SK-N-SH (cell line): ENCODE data around the gene EIPR1. TPM values are rescaled to one million over a fixed set of nuclear protein-coding genes. Genes with fewer than 3 reads are reported as not detected.

Experiments used
- CTCF ChIA-PET: fragments of 300-600, 350-600 bp; formaldehyde crosslinking; extraction: SDS; loops from one replicate; lab custom pipeline; 2021; lab: Yijun Ruan, JAX
- POLR2A ChIA-PET: fragments of 350-600 bp; sonication (Branson Sonifier 250); formaldehyde crosslinking; extraction: SDS; loops from one replicate; lab custom pipeline; 2020; ENCODE audit warnings: antibody characterized with exemption, inconsistent platforms; lab: Yijun Ruan, JAX
- DNase-seq: peaks from one replicate; pipeline ENCODE4 v3.0.0; 2012
- H2AFZ ChIP-seq: fragments of 200-600 bp; sonication (generic); 2 replicates; pipeline ENCODE4 v1.8.1; 2016; ENCODE audit warnings: antibody characterized with exemption, mild to moderate bottlenecking, low read depth
- H3F3A ChIP-seq: fragments of 200-600 bp; sonication (generic); replicated peaks from 2 replicates; pipeline ENCODE3; 2016; ENCODE audit warnings: antibody characterized with exemption, mild to moderate bottlenecking; ENCODE audit not compliant: insufficient read depth
- H3K27ac ChIP-seq, 2 experiments: fragments of 200-500 bp in 1 of 2; fragments of 200-600 bp in 1 of 2; sonication (Bioruptor generic) in 1 of 2; sonication (generic), shearing (Covaris generic) in 1 of 2; 2 replicates each; pipeline versions ENCODE4 v1.5.1 to v1.6.1; 2014 to 2016; ENCODE audit warnings: low read depth in 2 of 2, inconsistent platforms in 1 of 2, low read length in 1 of 2, mild to moderate bottlenecking in 1 of 2, mixed read lengths in 1 of 2
- H3K27me3 ChIP-seq: fragments of 200-600 bp; sonication (generic), shearing (Covaris generic); 2 replicates; pipeline ENCODE4 v1.6.1; 2016; ENCODE audit warnings: mixed run types; ENCODE audit not compliant: insufficient read depth
- H3K36me3 ChIP-seq, 2 experiments: fragments of 200-500 bp in 1 of 2; fragments of 200-600 bp in 1 of 2; sonication (Bioruptor generic) in 1 of 2; sonication (generic) in 1 of 2; replicated peaks in 1 of 2; 2 replicates each; pipeline versions ENCODE3 to v1.5.1; 2014 to 2016; ENCODE audit warnings: low read length in 1 of 2, mild to moderate bottlenecking in 1 of 2; ENCODE audit not compliant: insufficient read depth in 2 of 2, control insufficient read depth in 1 of 2
- H3K4me1 ChIP-seq, 2 experiments: fragments of 200-500 bp in 1 of 2; fragments of 200-600 bp in 1 of 2; sonication (Bioruptor generic) in 1 of 2; sonication (generic), shearing (Covaris generic) in 1 of 2; 2 replicates each; pipeline versions ENCODE4 v1.5.1 to v1.6.1; 2014 to 2016; ENCODE audit warnings: low read depth in 1 of 2, low read length in 1 of 2, mixed run types in 1 of 2; ENCODE audit not compliant: insufficient read depth in 2 of 2, control insufficient read depth in 1 of 2
- H3K4me2 ChIP-seq: fragments of 200-600 bp; sonication (generic), shearing (Covaris generic); 2 replicates; pipeline ENCODE4 v1.6.1; 2017; ENCODE audit warnings: mixed run types
- H3K4me3 ChIP-seq, 2 experiments: fragments of 200-500 bp in 1 of 2; fragments of 200-600 bp in 1 of 2; sonication (Bioruptor generic) in 1 of 2; sonication (generic), shearing (Covaris generic) in 1 of 2; 2 replicates each; pipeline versions ENCODE4 v1.5.1 to v1.8.1; 2014 to 2016; ENCODE audit warnings: low read depth in 2 of 2, inconsistent platforms in 1 of 2, low read length in 1 of 2, mild to moderate bottlenecking in 1 of 2, mixed read lengths in 1 of 2, moderate library complexity in 1 of 2
- H3K79me2 ChIP-seq: fragments of 200-600 bp; sonication (generic); 2 replicates; pipeline ENCODE4 v1.8.1; 2017; ENCODE audit warnings: mild to moderate bottlenecking; ENCODE audit not compliant: insufficient read depth
- H3K9ac ChIP-seq: fragments of 200-600 bp; sonication (generic); 2 replicates; pipeline ENCODE4 v1.6.1; 2017; ENCODE audit warnings: mixed run types
- H3K9me2 ChIP-seq: fragments of 200-600 bp; sonication (generic); 2 replicates; pipeline ENCODE4 v1.6.1; 2017; ENCODE audit warnings: mixed run types
- H3K9me3 ChIP-seq: fragments of 200-600 bp; sonication (generic); 2 replicates; pipeline ENCODE4 v1.6.1; 2017; ENCODE audit warnings: mixed run types, mild to moderate bottlenecking, moderate library complexity
- H4K20me1 ChIP-seq: fragments of 200-600 bp; sonication (generic); 2 replicates; pipeline ENCODE4 v1.6.1; 2017; ENCODE audit warnings: mild to moderate bottlenecking, mixed run types; ENCODE audit not compliant: insufficient read depth
- EZH2phosphoT487 ChIP-seq: fragments of 200-600 bp; sonication (generic); IDR thresholded peaks from 2 replicates; pipeline ENCODE4 v1.6.1; 2017; ENCODE audit warnings: low read depth, mixed run types, mild to moderate bottlenecking, antibody characterized with exemption, moderate library complexity, borderline replicate concordance
- FOXJ3 ChIP-seq: sonication (generic); formaldehyde crosslinking; IDR thresholded peaks from 2 replicates; pipeline ENCODE4 v1.5.1; 2020; ENCODE audit warnings: mild to moderate bottlenecking, missing genetic modification reagents
- GATA2 ChIP-seq: sonication (generic); formaldehyde crosslinking; IDR thresholded peaks from 2 replicates; pipeline ENCODE4 v1.5.0; 2020; ENCODE audit warnings: mild to moderate bottlenecking, missing genetic modification reagents
- IRF3 ChIP-seq: fragments of 150-350 bp; IDR thresholded peaks from 2 replicates; pipeline ENCODE4 v1.6.1; 2016; ENCODE audit warnings: mild to moderate bottlenecking, low read depth, low read length
- JUND ChIP-seq: IDR thresholded peaks from 2 replicates; pipeline ENCODE4 v1.4.0; 2012
- MEF2A ChIP-seq: IDR thresholded peaks from 2 replicates; pipeline ENCODE4 v1.4.0; 2012; ENCODE audit warnings: low read depth, borderline replicate concordance
- MXI1 ChIP-seq: IDR thresholded peaks from 2 replicates; pipeline ENCODE4 v1.6.1; 2012; ENCODE audit warnings: mild to moderate bottlenecking, low read depth, low read length, improper control_type of control experiment
- NFIC ChIP-seq: IDR thresholded peaks from 2 replicates; pipeline ENCODE4 v1.4.0; 2012; ENCODE audit warnings: borderline replicate concordance
- PBX3 ChIP-seq: IDR thresholded peaks from 2 replicates; pipeline ENCODE4; 2012
- RAD21 ChIP-seq: IDR thresholded peaks from 2 replicates; pipeline ENCODE4 v1.6.1; 2012; ENCODE audit warnings: mild to moderate bottlenecking, low read length
- REST ChIP-seq: IDR thresholded peaks from 2 replicates; pipeline ENCODE4 v1.6.1; 2012; ENCODE audit warnings: mild to moderate bottlenecking, low read depth, low read length, moderate library complexity
- SMC3 ChIP-seq: IDR thresholded peaks from 2 replicates; pipeline ENCODE4 v1.6.1; 2012; ENCODE audit warnings: low read depth, low read length, improper control_type of control experiment
- USF1 ChIP-seq: IDR thresholded peaks from 2 replicates; pipeline ENCODE4 v1.4.0; 2012; ENCODE audit warnings: low read depth, borderline replicate concordance
- YY1 ChIP-seq: IDR thresholded peaks from 2 replicates; pipeline ENCODE4 v1.4.0; 2012; ENCODE audit warnings: low read depth, mild to moderate bottlenecking
- WGBS: methylation state at CpG from one replicate; pipeline ENCODE4 v1.1.6; 2017; ENCODE audit warnings: low lambda C conversion rate; 5-methylcytosine and 5-hydroxymethylcytosine counted together
- polyA plus RNA-seq, 3 experiments: library from polyadenylated mRNA; depleted of rRNA; stranded (reverse); fragments of >200 nt; gene quantifications; 2 replicates each; pipeline ENCODE4 v1.2.3, GENCODE V29; 2012
- TF ChIP-seq, protein P1 (sequence below): IDR thresholded peaks from 2 replicates; pipeline ENCODE4 v1.4.0; 2012; ENCODE audit warnings: low read depth

Gene EIPR1
- polyA plus RNA-seq, 1 of the 3 experiments (the other 2 are of a cell fraction) = 85.9 TPM

DNA sequence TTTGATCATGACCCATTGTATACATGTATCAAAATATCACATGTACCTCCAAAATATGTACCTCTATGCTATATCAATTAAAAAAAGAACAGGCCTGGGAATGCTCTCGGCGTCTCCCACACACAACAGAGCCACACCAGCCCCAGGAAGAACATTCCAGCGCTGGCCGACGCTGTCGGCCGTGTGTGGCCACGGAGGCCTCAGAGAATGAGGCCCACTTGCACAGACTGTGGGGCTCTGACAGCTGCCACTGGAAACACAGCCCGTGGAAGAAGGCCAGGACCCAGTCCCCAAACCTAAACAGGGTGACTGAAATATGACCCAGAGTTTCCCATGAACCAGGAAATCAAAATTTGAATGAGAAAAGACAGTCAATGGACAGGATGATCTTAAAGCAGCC lies 69.7 kb downstream of the EIPR1 start:
- TF ChIP-seq SMC3 (no peak), JUND (no peak), IRF3 (no peak), PBX3 (no peak), NFIC (no peak), MXI1 (no peak), USF1 (no peak), RAD21 (no peak), EZH2phosphoT487 (no peak), YY1 (no peak), GATA2 (CRISPR knock-in tag) (no peak), REST (no peak), MEF2A (no peak), FOXJ3 (CRISPR knock-in tag) (no peak)
- TF ChIP-seq, protein P1, sequence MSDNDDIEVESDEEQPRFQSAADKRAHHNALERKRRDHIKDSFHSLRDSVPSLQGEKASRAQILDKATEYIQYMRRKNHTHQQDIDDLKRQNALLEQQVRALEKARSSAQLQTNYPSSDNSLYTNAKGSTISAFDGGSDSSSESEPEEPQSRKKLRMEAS = no peak
- Histone ChIP-seq H3K27ac (no peak overlapping the region), H3K9ac (no peak overlapping the region), H3K36me3 (peaks cover 0 to 2% of the 10 kb centered on the region in 2 experiments), H2AFZ (no peak overlapping the region), H3K4me1 (peaks cover 4 to 12% of the 10 kb centered on the region in 2 experiments; a peak in 3 of 4 replicates), H3K4me2 (no peak overlapping the region), H3K4me3 (no peak overlapping the region), H3K27me3 (no peaks in the 10 kb centered on the region), H3K9me2 (no peaks in the 10 kb centered on the region), H3K9me3 (no peaks in the 10 kb centered on the region), H3K79me2 (peaks cover 19% of the 10 kb centered on the region), H4K20me1 (no peaks in the 10 kb centered on the region), H3F3A (peaks cover 4% of the 10 kb centered on the region)
- ChIA-PET POLR2A (no interaction called here), CTCF (no interaction called here)
- no peak for DNase-seq
- WGBS = 98% methylated on average over 9 of the region's 9 CpGs
